ENCODE measurements around the gene AAGAB.
"Not testable (repeated sequence)": the region's sequence is repeated elsewhere in the genome, so short reads cannot be mapped to it uniquely, and the experiment has no call there.

Gene AAGAB

DNA sequence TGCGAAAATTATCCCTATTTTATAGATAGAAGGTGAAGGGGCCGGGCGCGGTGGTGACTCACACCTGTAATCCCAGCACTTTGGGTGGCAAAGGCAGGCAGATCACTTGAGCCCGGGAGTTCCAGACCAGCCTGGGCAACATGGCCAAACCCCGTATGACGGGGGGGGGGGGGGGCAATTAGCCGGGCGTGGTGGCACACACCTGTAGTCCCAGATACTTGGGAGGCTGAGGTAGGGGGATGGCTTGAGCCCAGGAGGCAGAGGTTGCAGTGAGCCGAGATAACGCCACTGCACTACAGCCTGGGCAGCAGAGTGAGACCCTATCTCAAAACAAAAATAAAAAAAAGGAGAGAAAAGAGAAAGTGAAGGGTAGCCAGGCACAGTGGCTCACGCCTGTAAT, 1.4 kb downstream of the AAGAB start:
- DNase-seq (ENCODE audit: low spot score) = no peak

DNA sequence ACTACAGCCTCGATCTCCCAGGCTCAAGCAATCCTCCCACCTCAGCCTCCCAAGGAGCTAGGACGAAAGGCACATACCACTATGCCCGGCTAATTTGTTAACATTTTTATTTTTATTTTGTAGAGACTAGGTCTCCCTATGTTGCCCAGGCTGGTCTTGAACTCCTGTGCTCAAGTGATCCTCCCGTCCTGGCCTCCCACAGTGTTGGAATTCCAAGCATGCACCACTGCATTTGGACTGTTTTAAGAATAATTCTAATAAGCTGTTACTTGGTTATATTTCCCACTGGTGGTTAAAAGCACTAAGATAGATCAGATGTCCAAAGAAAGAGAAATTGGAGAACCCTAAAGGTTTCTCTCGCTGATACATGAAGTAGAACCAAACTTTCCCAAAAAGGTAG, 3.1 kb downstream of the AAGAB start:
- DNase-seq (ENCODE audit: low spot score) = no peak

DNA sequence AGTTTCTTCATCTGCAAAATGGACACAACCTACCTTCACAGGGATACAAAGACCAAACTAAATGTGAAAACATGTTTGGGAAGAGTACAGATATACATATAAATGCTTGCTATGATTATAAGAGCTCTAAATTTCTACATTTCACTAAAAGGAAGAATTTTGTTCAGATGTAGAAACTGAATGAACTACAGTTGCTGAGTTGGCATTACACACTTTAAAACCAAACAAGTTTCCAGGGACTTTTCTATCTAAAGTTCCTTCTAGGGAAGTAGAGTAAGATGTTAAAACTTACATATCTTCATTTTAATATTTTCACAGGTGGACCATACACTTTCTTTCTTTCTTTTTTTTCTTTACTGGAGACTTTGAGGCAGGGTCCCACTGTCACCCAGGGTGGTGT, 4.6 kb downstream of the AAGAB start:
- no peak for DNase-seq (ENCODE audit: low spot score)

DNA sequence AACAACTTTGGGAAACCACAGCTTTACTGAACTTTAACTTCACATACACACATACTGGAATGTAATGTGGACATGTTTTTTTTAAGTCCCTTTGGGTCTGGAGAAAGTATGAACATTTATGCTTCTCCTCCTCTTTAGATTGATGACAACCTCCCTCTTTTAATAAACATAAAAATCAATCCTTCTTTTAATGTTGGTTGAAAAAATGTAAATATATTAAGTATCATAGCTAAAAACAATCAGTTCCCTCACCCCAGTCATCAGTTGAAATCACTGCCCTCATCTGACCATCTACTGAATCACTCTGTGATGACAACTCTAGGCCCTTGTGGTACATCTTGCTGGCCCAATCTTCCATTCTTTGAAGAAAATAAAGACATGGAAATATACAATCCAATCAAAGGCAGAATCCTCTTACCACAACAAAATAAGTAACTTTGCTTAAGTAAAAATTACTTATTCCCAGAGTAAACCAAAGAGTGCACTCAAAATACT, 6.4 kb downstream of the AAGAB start:
- DNase-seq (ENCODE audit: low spot score) = no peak

DNA sequence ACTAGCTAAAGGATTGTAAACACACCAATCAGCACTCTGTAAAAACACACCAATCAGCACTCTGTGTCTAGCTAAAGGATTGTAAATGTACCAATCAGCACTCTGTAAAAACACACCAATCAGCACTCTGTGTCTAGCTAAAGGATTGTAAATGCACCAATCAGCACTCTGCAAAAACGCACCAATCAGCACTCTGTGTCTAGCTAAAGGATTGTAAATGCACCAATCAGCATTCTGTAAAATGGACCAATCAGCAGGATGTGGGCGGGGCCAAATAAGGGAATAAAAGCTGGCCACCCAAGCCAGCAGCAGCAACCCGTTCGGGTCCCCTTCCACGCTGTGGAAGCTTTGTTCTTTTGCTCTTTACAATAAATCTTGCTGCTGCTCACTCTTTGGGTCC, 7.9 kb downstream of the AAGAB start:
- DNase-seq (ENCODE audit: low spot score) = not testable (repeated sequence)

DNA sequence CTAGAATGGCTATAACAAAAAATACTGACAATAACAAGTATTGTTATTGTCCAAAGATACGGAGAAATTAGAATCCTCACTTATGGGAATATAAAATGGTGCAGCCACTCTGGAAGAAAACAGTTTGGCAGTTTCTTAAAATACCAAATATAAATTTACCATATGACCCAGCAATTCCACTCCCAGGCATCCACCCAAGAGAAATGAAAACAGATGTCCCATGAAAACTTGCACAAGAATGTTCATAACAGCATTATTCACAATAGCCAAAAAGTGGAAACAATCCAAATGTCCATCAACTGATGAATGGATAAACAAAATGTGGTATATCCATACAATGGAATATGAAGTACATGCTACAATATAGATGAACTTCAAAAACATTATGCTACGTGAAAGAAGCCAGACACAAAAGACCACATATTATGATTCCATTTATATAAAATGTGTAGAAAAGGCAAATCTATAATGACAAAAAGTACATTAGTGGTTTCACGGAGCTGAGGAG, 9.4 kb downstream of the AAGAB start:
- no peak for DNase-seq (ENCODE audit: low spot score)

DNA sequence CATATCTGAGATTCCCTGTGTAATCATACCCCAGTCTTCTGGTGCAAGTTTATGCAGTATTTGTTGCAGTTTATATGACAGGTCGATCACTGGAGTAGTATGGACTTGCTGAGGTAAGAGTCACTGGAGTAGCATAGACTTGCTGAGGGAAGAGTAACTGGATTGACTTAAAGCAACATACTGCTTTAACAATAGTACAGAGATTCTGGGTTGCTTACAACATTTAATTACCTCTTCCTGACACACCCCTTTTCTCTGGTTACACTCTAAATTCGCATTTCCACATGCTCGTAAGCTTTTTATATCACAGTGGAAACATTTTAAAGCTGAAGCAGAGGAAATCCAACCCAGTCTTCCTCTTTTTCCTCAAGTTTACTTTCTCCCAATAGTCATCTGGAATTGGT, 11.8 kb downstream of the AAGAB start:
- no peak for DNase-seq (ENCODE audit: low spot score)

DNA sequence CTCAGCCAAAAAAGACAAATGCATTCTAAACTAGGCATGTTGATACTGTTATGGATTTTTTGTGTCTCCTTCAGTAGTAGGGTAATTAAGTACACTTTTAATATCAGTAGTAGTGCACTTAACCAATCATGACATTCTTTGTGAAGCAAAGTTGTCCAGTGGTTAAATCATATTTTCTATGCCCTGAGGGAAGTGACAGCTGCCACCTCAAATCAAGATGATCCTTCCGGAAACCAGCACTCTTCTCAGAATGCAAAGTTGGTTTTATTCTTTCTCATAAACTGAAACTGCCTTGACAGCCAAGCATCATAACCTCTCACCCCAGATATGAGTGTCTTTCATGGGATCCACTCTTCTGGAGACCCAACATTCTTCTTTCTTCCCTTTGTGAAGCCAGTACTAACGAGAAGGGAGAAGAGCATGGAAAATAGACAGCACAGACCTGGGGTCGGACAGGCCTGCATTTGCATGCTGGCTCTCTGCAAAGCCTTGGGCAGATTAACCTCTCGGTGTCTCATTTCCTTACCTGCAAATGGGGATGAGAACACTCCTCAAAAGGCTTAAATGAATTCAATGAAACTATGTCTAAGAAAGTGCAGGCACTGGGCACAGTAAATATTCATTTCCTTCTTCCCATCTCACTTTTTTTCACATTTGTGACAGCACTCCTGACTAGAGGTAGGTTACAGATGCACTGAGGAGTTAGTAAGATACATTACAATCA, 13.2 kb downstream of the AAGAB start:
- peak; percentile 36 for DNase-seq (ENCODE audit: low spot score)

DNA sequence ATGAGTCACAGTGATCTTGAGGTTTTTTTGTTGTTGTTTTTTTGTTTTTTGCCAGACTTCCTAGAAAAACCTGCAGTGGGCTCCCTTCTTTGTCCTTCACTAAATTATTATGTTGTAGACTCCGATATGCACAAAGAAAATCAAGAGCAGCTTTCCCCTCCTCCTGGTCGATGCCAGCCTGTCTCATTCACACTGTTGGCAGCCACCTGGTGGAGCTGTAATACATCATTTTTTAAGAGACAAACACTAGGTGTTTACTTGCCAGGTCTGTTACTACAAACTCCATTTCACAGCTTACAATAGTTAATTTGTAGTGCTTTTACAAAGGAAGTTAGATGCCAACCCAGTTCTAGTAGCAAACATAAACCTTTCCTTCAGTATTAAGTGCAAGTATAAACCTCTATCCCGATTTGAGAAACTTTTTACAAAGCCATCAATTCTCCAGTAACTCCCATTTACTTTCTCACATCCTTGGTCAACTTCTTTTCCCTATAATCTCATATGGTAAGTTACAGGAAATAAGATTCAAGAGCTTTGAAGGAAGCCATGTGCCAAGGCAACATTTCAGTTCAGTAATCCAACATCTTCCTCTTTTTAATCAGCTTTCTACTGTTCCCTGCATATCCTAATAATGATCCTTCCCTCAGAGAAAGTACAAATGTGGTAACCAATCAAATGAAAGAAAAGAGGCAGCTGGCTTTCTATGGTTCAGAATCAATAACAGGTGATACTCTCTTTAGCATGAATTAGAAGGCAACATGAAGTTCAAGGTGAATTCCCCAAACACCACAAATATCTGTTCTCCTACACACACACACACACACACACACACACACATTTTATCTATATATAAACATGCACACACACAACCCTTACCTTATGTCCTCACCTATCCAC, 14.0 kb downstream of the AAGAB start:
- peak; percentile 48 for DNase-seq (ENCODE audit: low spot score)

DNA sequence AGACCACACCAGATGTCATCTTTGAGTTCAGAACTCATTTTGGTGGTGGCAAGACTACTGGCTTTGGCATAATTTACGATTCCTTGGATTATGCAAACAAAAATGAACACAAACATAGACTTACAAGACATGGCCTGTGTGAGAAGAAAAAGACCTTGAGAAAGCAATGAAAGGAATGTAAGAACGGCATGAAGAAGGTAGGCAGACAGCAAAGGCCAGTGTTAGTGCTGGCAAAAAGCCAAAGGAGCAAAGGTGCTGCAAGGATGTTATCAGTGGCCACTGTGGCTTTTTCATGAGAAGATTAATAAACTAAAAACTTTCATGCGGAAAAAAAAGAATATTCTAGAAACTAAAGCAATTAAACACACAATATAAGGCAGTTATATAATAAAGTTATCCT, 21.9 kb downstream of the AAGAB start:
- no peak for DNase-seq (ENCODE audit: low spot score)

DNA sequence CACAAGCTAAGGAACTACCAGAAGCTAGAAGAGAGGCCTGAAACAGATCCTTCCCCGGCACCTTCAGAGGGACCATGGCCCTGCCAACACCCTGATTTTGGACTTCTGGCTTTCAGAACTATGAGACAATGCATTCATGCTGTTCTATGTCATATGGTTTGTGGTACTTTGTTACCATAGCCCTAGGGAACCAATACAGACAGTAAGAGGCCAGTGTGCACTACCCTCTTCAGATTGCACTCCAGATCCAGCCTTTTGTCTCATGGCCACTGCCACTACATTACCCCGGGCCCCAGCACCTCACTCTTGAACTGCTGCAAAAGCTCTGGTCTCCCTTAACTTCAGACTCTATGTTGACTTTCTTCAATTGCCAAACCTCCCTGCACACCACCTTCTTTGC, 24.0 kb downstream of the AAGAB start:
- DNase-seq (ENCODE audit: low spot score) = no peak

DNA sequence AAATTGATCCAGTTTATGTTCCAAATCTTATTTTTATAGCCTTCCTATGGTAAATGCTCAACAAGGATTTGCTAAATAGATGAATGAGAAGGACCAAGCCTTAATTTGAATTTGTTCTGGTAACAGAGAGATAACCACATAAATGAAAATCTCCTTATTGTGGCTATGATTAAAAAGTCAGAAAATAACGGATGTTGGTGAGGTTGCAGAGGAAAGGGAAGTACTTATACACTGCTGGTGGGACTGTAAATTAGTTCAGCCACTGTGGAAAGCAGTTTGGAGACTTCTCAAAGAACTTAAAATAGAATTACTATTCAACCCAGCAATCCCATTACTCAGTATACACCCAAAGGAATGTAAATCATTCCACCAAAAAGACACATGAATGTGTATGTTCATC, 26.2 kb downstream of the AAGAB start:
- no peak for DNase-seq (ENCODE audit: low spot score)

DNA sequence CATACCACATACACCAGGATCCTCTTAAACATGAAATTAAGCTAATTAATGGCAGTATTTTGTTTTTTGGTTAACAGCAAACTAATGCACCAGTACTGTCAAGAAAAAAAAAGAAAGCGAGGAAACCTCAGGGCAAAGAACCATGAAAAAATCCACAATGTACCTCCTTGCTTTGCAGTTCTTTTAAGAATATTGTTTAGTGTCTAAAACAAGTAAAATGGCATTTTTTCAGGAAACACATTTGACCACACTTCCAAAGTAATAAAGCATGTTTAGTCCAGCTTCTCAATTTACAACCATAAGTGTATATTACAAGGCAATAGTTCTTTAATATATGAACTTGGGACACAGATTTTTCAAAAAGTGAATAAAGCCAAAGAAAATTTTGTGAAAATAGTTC, 26.6 kb downstream of the AAGAB start:
- no peak for DNase-seq (ENCODE audit: low spot score)

DNA sequence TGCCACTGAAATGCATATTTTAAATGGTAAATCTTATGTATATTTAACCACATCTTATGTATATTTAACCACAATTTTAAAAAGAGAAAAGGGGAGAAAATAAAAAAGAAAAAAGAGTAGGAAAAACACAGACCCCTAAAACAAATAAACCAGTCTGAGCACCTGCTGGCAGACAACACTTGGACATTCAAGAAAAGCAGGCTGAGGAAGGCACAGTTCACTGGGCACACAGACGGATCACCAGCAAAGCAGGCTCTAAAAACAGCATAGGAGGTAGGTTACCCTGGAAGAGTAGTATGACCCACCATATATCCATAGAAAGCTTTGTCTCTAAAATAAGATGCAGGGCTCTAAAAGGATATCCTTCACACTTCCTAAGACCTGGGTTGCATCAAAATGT, 27.0 kb downstream of the AAGAB start:
- DNase-seq (ENCODE audit: low spot score) = no peak

DNA sequence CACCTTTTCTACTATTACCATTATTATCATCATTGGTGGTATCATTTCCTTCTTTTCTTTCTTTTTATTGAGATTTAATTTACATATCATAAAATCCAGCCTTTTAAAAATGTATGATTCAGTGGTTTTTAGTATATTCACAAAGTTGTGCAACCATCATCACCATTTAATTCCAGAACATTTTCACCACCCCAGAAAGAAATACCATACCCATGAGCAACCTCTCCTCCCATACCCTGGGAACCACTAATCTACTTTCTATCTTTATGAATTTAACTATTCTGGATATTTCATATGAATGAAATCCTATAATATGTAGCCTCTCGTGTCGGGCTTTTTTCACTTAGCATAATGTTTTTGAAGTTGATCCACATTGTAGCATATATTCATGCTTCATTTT, 29.1 kb downstream of the AAGAB start:
- no peak for DNase-seq (ENCODE audit: low spot score)

DNA sequence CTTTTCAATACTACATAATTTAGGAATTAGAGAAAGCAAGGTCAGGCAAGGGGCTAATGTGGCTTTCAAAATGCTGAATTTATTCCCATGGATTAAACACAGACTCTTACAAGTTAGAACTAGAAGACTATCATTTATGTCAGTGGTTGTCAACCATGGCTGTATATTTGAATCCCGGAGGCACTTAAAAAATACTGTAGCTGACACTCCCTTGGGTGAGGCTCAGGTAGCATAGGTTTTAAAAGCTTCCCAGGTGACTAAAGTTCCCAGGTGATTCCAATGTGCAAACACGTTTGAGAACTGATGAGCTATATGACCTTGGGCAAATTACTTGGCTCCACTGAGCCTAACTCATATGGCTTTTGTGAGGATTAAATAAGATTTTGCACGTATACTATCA, 29.6 kb downstream of the AAGAB start:
- DNase-seq (ENCODE audit: low spot score) = no peak

DNA sequence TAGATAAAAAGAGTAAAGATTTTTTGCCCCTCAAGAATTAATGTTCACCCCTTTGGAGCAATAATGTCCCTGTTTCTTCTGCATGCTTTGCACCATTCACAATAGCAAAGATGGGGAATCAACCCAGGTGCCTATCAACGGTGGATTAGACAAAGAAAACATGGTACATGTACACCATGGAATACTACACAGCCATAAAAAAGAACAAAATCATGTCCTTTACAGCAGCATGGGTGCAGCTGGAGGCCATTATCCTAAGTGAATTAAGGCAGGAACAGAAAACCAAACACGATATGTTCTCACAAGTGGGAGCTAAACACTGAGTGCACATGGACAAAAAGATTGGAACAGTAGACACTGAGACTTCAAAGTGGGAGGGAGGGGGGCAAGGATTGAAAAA, 35.2 kb downstream of the AAGAB start:
- no peak for DNase-seq (ENCODE audit: low spot score)

DNA sequence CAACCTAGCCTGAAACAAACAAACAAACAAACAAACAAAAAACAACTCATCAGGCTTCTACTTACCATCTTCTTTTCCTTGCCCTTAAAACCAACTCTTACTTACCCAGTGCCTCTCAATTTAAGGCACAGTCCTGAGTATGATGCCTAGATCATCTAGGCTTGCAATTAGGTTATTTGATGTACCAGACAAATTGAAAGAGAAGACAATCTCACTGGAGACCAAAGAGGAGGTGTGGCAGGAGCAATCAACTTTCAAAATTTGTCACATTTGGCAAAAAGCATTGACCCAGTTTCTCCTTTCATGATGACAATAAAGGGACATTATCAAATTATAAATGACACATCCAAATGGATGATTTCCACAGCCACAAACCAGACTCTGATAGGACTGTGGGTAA, 36.0 kb downstream of the AAGAB start:
- DNase-seq (ENCODE audit: low spot score) = no peak

DNA sequence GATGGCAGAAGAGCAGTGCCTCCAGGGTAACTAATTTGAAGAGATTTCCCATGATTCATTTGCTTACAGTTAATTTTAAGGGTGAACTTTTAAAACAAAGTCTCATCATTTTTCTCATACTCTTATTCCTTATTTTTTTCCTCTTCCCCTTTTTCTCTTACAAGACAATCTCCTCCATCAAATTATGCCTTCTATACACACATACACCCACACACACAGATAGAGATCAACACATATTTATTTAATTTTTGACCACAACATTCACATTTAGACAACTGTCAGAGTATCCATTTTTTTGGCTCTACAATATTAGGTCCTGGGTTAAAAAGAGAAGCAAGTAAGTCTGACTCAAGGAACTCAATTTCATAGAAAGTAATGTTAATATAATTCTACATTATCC, 37.6 kb downstream of the AAGAB start:
- no peak for DNase-seq (ENCODE audit: low spot score)

DNA sequence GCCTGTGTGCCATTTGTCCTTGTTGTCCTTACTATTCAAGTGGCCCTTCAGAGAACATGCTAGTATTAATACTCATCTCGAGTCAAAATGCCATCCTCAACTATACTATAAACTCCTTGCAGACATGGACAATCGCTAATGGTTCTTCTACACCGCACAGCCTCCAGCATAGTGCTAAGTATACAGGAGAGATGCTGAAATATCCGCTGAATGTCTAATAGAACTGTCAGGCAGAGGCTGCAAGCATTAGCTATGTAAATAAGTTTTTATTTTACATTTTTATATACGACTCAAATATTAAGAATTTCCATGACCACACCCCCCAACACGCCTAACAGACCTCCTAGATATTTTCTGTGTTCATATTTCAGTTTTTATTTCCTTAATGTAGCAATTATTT, 39.4 kb downstream of the AAGAB start:
- no peak for DNase-seq (ENCODE audit: low spot score)

DNA sequence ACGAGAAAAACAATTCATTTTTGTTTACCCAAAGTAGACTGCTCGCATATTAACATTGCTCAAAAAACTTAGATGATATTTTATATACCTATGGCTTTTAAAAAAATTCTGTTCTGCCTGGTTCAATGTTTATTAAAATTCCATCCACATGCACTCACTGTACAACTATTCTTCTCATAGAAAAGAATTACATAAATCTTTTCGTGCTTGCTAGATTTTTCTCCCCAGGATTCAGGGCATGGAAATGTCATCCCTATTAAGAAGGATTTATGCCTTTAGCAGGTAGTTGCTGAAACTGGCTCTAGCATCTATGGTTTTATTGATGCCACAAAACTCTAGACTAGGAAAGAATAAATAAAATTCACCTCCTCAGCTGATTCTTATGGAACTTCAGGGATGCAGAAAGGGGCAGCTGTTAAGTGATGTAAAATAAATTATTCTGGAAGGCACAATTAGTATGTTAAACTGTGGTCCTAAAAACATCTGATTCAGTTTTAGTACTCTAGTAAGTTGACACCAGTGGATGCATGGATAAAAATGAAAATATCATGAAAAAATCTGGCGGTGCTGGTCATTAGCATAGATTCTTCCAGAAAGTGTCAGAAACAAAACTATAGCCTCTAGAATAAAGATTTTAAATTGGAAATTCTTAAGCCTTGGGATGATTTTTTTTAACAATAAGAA, 41.6 kb downstream of the AAGAB start:
- no peak for DNase-seq (ENCODE audit: low spot score)

DNA sequence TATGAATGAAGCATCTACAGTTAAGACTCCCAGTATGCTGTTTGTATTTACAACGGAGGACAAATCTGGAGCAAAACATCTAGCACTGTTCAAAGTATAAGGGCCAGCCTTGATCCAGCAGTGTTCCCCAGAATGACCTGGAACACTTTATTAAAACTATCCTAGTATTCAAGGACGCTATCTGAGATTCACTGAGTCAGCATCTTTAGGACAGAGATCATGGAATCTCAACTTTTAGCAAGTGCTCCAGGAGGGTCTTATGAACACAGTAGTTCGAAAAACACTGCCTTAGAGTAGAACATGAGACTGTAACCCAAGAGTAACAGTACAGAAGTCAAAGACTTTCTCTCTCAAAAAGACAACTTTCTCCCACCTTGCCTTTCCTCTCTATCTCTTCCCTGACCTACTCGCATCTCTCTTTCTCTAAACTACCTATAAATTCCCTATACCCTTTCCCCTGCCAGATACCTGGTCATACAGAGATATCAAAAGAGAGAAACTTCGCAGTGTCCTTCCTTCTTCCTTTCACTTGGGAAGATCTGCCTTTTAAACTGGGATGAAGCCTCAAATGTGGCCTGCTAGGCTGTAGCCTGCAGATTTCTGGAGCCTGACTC, 43.8 kb downstream of the AAGAB start:
- DNase-seq (ENCODE audit: low spot score) = no peak
